A549 (cell line): ENCODE measurements around the gene STX16. TPM values are rescaled to one million over a fixed set of nuclear protein-coding genes. Genes with fewer than 3 reads are reported as not detected.

Source experiments
- ATAC-seq, 2 experiments: fragments of 200-7000 bp in 1 of 2; fragments of >200 bp in 1 of 2; cut with Nextera tagmentation in 1 of 2; cut with Tn5 transposase in 1 of 2; 3 replicates each; pipeline versions ENCODE4 v1.8.0 to v1.9.1; 2018 to 2020; ENCODE audit warnings: mild to moderate bottlenecking in 1 of 2, moderate library complexity in 1 of 2
- CTCF ChIA-PET: fragments of 300-600 bp; sonication (Branson Sonifier 250); formaldehyde crosslinking; extraction: SDS; loops from one replicate; lab custom pipeline; 2021; ENCODE audit warnings: antibody characterized with exemption, inconsistent platforms; lab: Yijun Ruan, JAX
- POLR2A ChIA-PET: fragments of 350-600 bp; formaldehyde crosslinking; extraction: SDS; loops from one replicate; lab custom pipeline; 2021; ENCODE audit warnings: antibody characterized with exemption, inconsistent platforms; lab: Yijun Ruan, JAX
- DNase-seq, 2 experiments: peaks; one replicate each; pipeline versions ENCODE4 v3.0.0 to v3.0.0-alpha.2; 2011 to 2016; ENCODE audit warnings: low read depth in 1 of 2, low spot score in 1 of 2
- FAIRE-seq: peaks from 2 replicates; lab custom pipeline; 2011; peaks lifted over from hg19 to GRCh38; lab: Jason Lieb, UNC
- H3K27ac ChIP-seq, 2 experiments: fragments of >200 bp; sonication (Bioruptor Twin); formaldehyde crosslinking; 3 replicates each; pipeline ENCODE4 v1.5.1; 2016 to 2017
- H3K4me1 ChIP-seq: fragments of >200 bp; sonication (Bioruptor Twin); formaldehyde crosslinking; 3 replicates; pipeline ENCODE4 v1.6.1; 2016
- H3K4me2 ChIP-seq: fragments of >200 bp; sonication (Bioruptor Twin); formaldehyde crosslinking; 3 replicates; pipeline ENCODE4 v1.6.1; 2016
- H3K4me3 ChIP-seq: fragments of >200 bp; sonication (Bioruptor Twin); formaldehyde crosslinking; 3 replicates; pipeline ENCODE4 v1.5.1; 2016
- H3K9me3 ChIP-seq: fragments of >200 bp; sonication (Bioruptor Twin); formaldehyde crosslinking; 3 replicates; pipeline ENCODE4 v1.6.1; 2016
- CEBPB ChIP-seq, 2 experiments: fragments of >200 bp in 1 of 2; sonication (Bioruptor Twin) in 1 of 2; formaldehyde crosslinking in 1 of 2; IDR thresholded peaks; 2 replicates each; pipeline ENCODE4 v1.6.1; 2012 to 2016
- CHD2 ChIP-seq: fragments of 150-350 bp; IDR thresholded peaks from 2 replicates; pipeline ENCODE4 v1.6.1; 2014; ENCODE audit warnings: low read length; ENCODE audit not compliant: partially characterized antibody
- EHF ChIP-seq: fragments of 250-450 bp; sonication (Bioruptor Pico); IDR thresholded peaks from 2 replicates; pipeline ENCODE4 v1.5.0; 2020; ENCODE audit warnings: mild to moderate bottlenecking
- ESRRA ChIP-seq: fragments of 150-350 bp; IDR thresholded peaks from 2 replicates; pipeline ENCODE4 v1.6.1; 2014; ENCODE audit warnings: mild to moderate bottlenecking, low read length, borderline replicate concordance
- FOSL2 ChIP-seq, 2 experiments: fragments of 450-650 bp in 1 of 2; fragments of >200 bp in 1 of 2; sonication (Bioruptor Twin) in 1 of 2; formaldehyde crosslinking; IDR thresholded peaks; 2 replicates each; pipeline versions ENCODE4 v1.5.0 to v1.6.1; 2016 to 2020; ENCODE audit warnings: mild to moderate bottlenecking in 1 of 2, moderate library complexity in 1 of 2
- HDAC2 ChIP-seq: fragments of 200-600 bp; sonication (generic); IDR thresholded peaks from 2 replicates; pipeline ENCODE4 v1.6.1; 2016
- HEYL ChIP-seq: fragments of 250-450 bp; sonication (Bioruptor Pico); IDR thresholded peaks from 2 replicates; pipeline ENCODE4 v1.8.0; 2021; ENCODE audit warnings: mild to moderate bottlenecking, moderate library complexity
- HMGXB4 ChIP-seq: fragments of 250-450 bp; sonication (Bioruptor Pico); IDR thresholded peaks from 2 replicates; pipeline ENCODE4 v1.5.0; 2021; ENCODE audit warnings: mild to moderate bottlenecking, moderate library complexity, borderline replicate concordance
- HOXA7 ChIP-seq: fragments of 250-450 bp; sonication (Bioruptor Pico); IDR thresholded peaks from 2 replicates; pipeline ENCODE4 v1.5.0; 2020; ENCODE audit warnings: mild to moderate bottlenecking, moderate library complexity
- HOXB13 ChIP-seq: fragments of 250-450 bp; sonication (Bioruptor Pico); IDR thresholded peaks from 2 replicates; pipeline ENCODE4 v1.5.0; 2020; ENCODE audit warnings: low read depth, mild to moderate bottlenecking, moderate library complexity
- JUN ChIP-seq, 2 experiments: fragments of >200 bp; sonication (Bioruptor Twin); formaldehyde crosslinking; IDR thresholded peaks; 2 replicates in 1 of 2; 3 replicates in 1 of 2; pipeline ENCODE4 v1.6.1; 2016 to 2017
- JUNB ChIP-seq: fragments of >200 bp; sonication (Bioruptor Twin); formaldehyde crosslinking; IDR thresholded peaks from 2 replicates; pipeline ENCODE4 v1.6.1; 2016
- KDM1A ChIP-seq: fragments of 200-600 bp; sonication (generic); IDR thresholded peaks from 2 replicates; pipeline ENCODE4 v1.6.1; 2016; ENCODE audit warnings: low read depth, mild to moderate bottlenecking
- MAFK ChIP-seq: fragments of 450-650 bp; IDR thresholded peaks from 2 replicates; pipeline ENCODE4 v1.6.1; 2014; ENCODE audit not compliant: partially characterized antibody
- MAZ ChIP-seq: fragments of 150-350 bp; IDR thresholded peaks from 2 replicates; pipeline ENCODE4 v1.6.1; 2014; ENCODE audit warnings: antibody characterized with exemption, low read depth, low read length, borderline replicate concordance
- NFE2L2 ChIP-seq: fragments of 150-350 bp; conservative IDR thresholded peaks from 2 replicates; pipeline ENCODE4 v1.6.1; 2014; ENCODE audit warnings: low read length
- NPAS2 ChIP-seq: fragments of 250-450 bp; sonication (Bioruptor Pico); IDR thresholded peaks from 2 replicates; pipeline ENCODE4 v1.8.0; 2022; ENCODE audit warnings: mild to moderate bottlenecking, moderate library complexity, borderline replicate concordance
- NR3C1 ChIP-seq: fragments of >200 bp; sonication (Bioruptor Twin); formaldehyde crosslinking; IDR thresholded peaks from 3 replicates; pipeline ENCODE4 v1.6.1; 2017
- RAD21 ChIP-seq, 2 experiments: fragments of >200 bp in 1 of 2; sonication (Bioruptor Twin) in 1 of 2; formaldehyde crosslinking in 1 of 2; IDR thresholded peaks in 1 of 2; conservative IDR thresholded peaks in 1 of 2; 2 replicates in 1 of 2; 3 replicates in 1 of 2; pipeline ENCODE4 v1.6.1; 2012 to 2018; ENCODE audit warnings: inconsistent platforms in 1 of 2
- RARB ChIP-seq: fragments of 250-450 bp; sonication (Bioruptor Pico); IDR thresholded peaks from 2 replicates; pipeline ENCODE4 v1.8.0; 2021; ENCODE audit warnings: mild to moderate bottlenecking, moderate library complexity
- RCOR1 ChIP-seq: fragments of 150-350 bp; IDR thresholded peaks from 2 replicates; pipeline ENCODE4 v1.6.1; 2014; ENCODE audit warnings: antibody characterized with exemption, low read length, low read depth
- RNF2 ChIP-seq: fragments of 200-600 bp; sonication (generic); IDR thresholded peaks from 2 replicates; pipeline ENCODE4 v1.6.1; 2016; ENCODE audit warnings: low read depth, mild to moderate bottlenecking, antibody characterized with exemption, moderate library complexity, borderline replicate concordance
- SMC3 ChIP-seq: fragments of >200 bp; sonication (Bioruptor Twin); formaldehyde crosslinking; IDR thresholded peaks from 3 replicates; pipeline ENCODE4 v1.6.1; 2018; ENCODE audit warnings: inconsistent platforms
- TP53 ChIP-seq: fragments of 250-450 bp; sonication (Bioruptor Pico); IDR thresholded peaks from 2 replicates; pipeline ENCODE4 v1.5.0; 2021; ENCODE audit warnings: mild to moderate bottlenecking, moderate library complexity
- ZFP36 ChIP-seq: fragments of 450-650 bp; IDR thresholded peaks from 2 replicates; pipeline ENCODE4 v1.6.1; 2014; ENCODE audit warnings: borderline replicate concordance; ENCODE audit not compliant: partially characterized antibody
- ZNF302 ChIP-seq: fragments of 250-450 bp; sonication (Bioruptor Pico); IDR thresholded peaks from 2 replicates; pipeline ENCODE4 v1.9.0; 2021; ENCODE audit warnings: inconsistent platforms, mild to moderate bottlenecking, moderate library complexity
- WGBS: methylation state at CpG from one replicate; pipeline ENCODE4 v1.1.6; 2017; ENCODE audit errors: missing lambda C conversion rate; 5-methylcytosine and 5-hydroxymethylcytosine counted together
- polyA plus RNA-seq, 4 experiments: library from polyadenylated mRNA; depleted of rRNA in 3 of 4; stranded (reverse); fragments of >200 nt; fragmentation: RNase III in 1 of 4; extraction: RNeasy Plus Mini Kit Qiagen cat#74134 plus additional on column Dnase treatment in 1 of 4; gene quantifications; 2 replicates in 3 of 4; 3 replicates in 1 of 4; pipeline ENCODE4 v1.2.3, GENCODE V29; 2011 to 2017
- TF ChIP-seq, protein P1 (sequence below): IDR thresholded peaks from 2 replicates; pipeline ENCODE4 v1.6.1; 2012
- TF ChIP-seq, protein P2 (sequence below): fragments of 450-650 bp; IDR thresholded peaks from 2 replicates; pipeline ENCODE4 v1.6.1; 2014; ENCODE audit warnings: antibody characterized with exemption
- TF ChIP-seq, protein P3 (sequence below): fragments of >200 bp; sonication (Bioruptor Twin); formaldehyde crosslinking; IDR thresholded peaks from 2 replicates; pipeline ENCODE4 v1.6.1; 2016
- TF ChIP-seq, protein P4 (sequence below): IDR thresholded peaks from 2 replicates; pipeline ENCODE4 v1.6.1; 2012; ENCODE audit warnings: low read depth, borderline replicate concordance

The STX16 gene
- polyA plus RNA-seq, 2 of the 4 experiments (the other 2 are of a cell fraction) = 68.5 to 71.6 TPM

- WGBS = 83% methylated on average over 11 of the region's 13 CpGs
- H3K4me2 ChIP-seq = peak overlapping the region; percentile 75
- no peak overlapping the region for H3K4me3 ChIP-seq
- DNase-seq = no peak
- peaks cover 19% of the 10 kb centered on the region for H3K4me1 ChIP-seq
- TF ChIP-seq RCOR1 (no peak), ZFP36 (peak; percentile 1)
- CTCF ChIA-PET = interaction anchor here (1.0 to 2.2 kb wide), 4 partner anchors 7 to 67 kb away, joined by 3 to 7 read pairs (median 4); partner anchors contain the start of gene STX16
- POLR2A ChIA-PET = no interaction called here
- no peak for FAIRE-seq
- no peaks in the 10 kb centered on the region for H3K9me3 ChIP-seq
- no peak for ATAC-seq
- peak overlapping the region; percentile 95 to 97; a peak in 5 of 6 replicates for H3K27ac ChIP-seq
Measured at GRCh38 chr20:58622671-58623578, 28.2 kb upstream of the STX16 start.

GRCh38 chr20:58623579-58624473 lies 27.3 kb upstream of the STX16 start:
- 24% methylated on average over 13 of the region's 29 CpGs for WGBS
- POLR2A ChIA-PET = no interaction called here
- no peaks in the 10 kb centered on the region for H3K9me3 ChIP-seq
- H3K4me2 ChIP-seq = peak overlapping the region; percentile 75
- H3K4me3 ChIP-seq = no peak overlapping the region
- CTCF ChIA-PET = interaction anchor here (0.9 kb wide), 1 partner anchor 25 kb away, joined by 3 read pairs; no protein-coding TSS in a partner anchor
- DNase-seq = peak; percentile 86 to 94
- H3K27ac ChIP-seq = peak overlapping the region; percentile 95 to 97
- peaks cover 19% of the 10 kb centered on the region for H3K4me1 ChIP-seq
- FAIRE-seq = no peak
- ATAC-seq = peak; percentile 97 to 99
- TF ChIP-seq ESRRA (no peak), HMGXB4 (CRISPR knock-in tag) (no peak), HEYL (CRISPR knock-in tag) (no peak), TP53 (CRISPR knock-in tag) (no peak), RARB (CRISPR knock-in tag) (no peak), JUNB (peak; percentile 93), NFE2L2 (0 out of 2 replicates have a peak, but pooled peaks have one; percentile 18), HOXA7 (no peak), CHD2 (no peak), NR3C1 (no peak), HDAC2 (no peak), MAZ (no peak), MAFK (peak; percentile 65), HOXB13 (CRISPR knock-in tag) (no peak), NPAS2 (CRISPR knock-in tag) (no peak), EHF (CRISPR knock-in tag) (no peak), CEBPB (IDR thresholded peaks at IDR 0.05) (no peak), RCOR1 (no peak), RNF2 (no peak), FOSL2 (IDR thresholded peaks at IDR 0.05) (peak; percentile 95), FOSL2 (CRISPR knock-in tag; IDR thresholded peaks at IDR 0.05) (peak; percentile 99), RAD21 (conservative IDR thresholded peaks at IDR 0.05 in 1 of 2, IDR thresholded peaks at IDR 0.05 in 1 of 2) (peak in 1 of 2 experiments; percentile 26; a peak in 1 of 5 replicates), JUN (IDR thresholded peaks at IDR 0.05) (peak; percentile 58 to 82; a peak in 4 of 5 replicates), KDM1A (no peak; the same call in 1 of the 2 replicates), ZNF302 (CRISPR knock-in tag) (no peak), SMC3 (no peak)
- TF ChIP-seq, protein P1, sequence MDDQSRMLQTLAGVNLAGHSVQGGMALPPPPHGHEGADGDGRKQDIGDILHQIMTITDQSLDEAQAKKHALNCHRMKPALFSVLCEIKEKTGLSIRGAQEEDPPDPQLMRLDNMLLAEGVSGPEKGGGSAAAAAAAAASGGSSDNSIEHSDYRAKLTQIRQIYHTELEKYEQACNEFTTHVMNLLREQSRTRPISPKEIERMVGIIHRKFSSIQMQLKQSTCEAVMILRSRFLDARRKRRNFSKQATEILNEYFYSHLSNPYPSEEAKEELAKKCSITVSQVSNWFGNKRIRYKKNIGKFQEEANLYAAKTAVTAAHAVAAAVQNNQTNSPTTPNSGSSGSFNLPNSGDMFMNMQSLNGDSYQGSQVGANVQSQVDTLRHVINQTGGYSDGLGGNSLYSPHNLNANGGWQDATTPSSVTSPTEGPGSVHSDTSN = no peak
- TF ChIP-seq, protein P2, sequence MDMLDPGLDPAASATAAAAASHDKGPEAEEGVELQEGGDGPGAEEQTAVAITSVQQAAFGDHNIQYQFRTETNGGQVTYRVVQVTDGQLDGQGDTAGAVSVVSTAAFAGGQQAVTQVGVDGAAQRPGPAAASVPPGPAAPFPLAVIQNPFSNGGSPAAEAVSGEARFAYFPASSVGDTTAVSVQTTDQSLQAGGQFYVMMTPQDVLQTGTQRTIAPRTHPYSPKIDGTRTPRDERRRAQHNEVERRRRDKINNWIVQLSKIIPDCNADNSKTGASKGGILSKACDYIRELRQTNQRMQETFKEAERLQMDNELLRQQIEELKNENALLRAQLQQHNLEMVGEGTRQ = no peak
- TF ChIP-seq, protein P3, sequence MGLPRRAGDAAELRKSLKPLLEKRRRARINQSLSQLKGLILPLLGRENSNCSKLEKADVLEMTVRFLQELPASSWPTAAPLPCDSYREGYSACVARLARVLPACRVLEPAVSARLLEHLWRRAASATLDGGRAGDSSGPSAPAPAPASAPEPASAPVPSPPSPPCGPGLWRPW = no peak
- TF ChIP-seq, protein P4, sequence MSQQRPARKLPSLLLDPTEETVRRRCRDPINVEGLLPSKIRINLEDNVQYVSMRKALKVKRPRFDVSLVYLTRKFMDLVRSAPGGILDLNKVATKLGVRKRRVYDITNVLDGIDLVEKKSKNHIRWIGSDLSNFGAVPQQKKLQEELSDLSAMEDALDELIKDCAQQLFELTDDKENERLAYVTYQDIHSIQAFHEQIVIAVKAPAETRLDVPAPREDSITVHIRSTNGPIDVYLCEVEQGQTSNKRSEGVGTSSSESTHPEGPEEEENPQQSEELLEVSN = peak; percentile 90
